MM.1S (cell line): ENCODE data around the gene RD3L.

ENCODE experiments used
- DNase-seq: peaks from one replicate; pipeline ENCODE4 v3.0.0-alpha.2; 2015
- H2AFZ ChIP-seq: fragments of 300-600 bp; sonication (generic); 2 replicates; pipeline ENCODE4 v1.6.0; 2016; ENCODE audit warnings: antibody characterized with exemption, low read length
- H3F3A ChIP-seq: fragments of 300-600 bp; sonication (generic); 2 replicates; pipeline ENCODE4 v1.6.1; 2016; ENCODE audit warnings: mild to moderate bottlenecking, antibody characterized with exemption, low read length, moderate library complexity, mixed read lengths; ENCODE audit not compliant: insufficient read depth
- H3K27ac ChIP-seq: fragments of 300-600 bp; sonication (generic); 2 replicates; pipeline ENCODE4 v1.5.1; 2016; ENCODE audit warnings: mild to moderate bottlenecking, low read length
- H3K27me3 ChIP-seq: fragments of 300-600 bp; sonication (generic); replicated peaks from 2 replicates; pipeline ENCODE4 v1.6.0; 2016; ENCODE audit warnings: low read length; ENCODE audit not compliant: insufficient read depth
- H3K36me3 ChIP-seq: fragments of 300-600 bp; sonication (generic); replicated peaks from 2 replicates; pipeline ENCODE4 v1.6.1; 2016; ENCODE audit warnings: mild to moderate bottlenecking, low read length, mixed read lengths; ENCODE audit not compliant: insufficient read depth
- H3K4me1 ChIP-seq: fragments of 300-600 bp; sonication (generic); 2 replicates; pipeline ENCODE4 v1.6.1; 2016; ENCODE audit warnings: low read length, mixed read lengths
- H3K4me2 ChIP-seq: fragments of 300-600 bp; sonication (generic); 2 replicates; pipeline ENCODE4 v1.6.0; 2016; ENCODE audit warnings: low read depth, low read length
- H3K4me3 ChIP-seq: fragments of 300-600 bp; sonication (generic); 2 replicates; pipeline ENCODE4 v1.5.1; 2016; ENCODE audit warnings: low read length, mixed read lengths
- H3K79me2 ChIP-seq: fragments of 300-600 bp; sonication (generic); 2 replicates; pipeline ENCODE4 v1.6.1; 2016; ENCODE audit warnings: mixed run types, low read length, mixed read lengths
- H3K9ac ChIP-seq: fragments of 300-600 bp; sonication (generic); 2 replicates; pipeline ENCODE4 v1.6.1; 2016; ENCODE audit warnings: low read length, mixed read lengths
- H3K9me2 ChIP-seq: fragments of 300-600 bp; sonication (generic); replicated peaks from 2 replicates; pipeline ENCODE4 v1.6.1; 2016; ENCODE audit warnings: mild to moderate bottlenecking, low read length, mixed read lengths; ENCODE audit not compliant: insufficient read depth
- H3K9me3 ChIP-seq: fragments of 300-600 bp; sonication (generic); replicated peaks from 2 replicates; pipeline ENCODE4 v1.6.1; 2016; ENCODE audit warnings: mild to moderate bottlenecking, low read length, mixed read lengths; ENCODE audit not compliant: insufficient read depth
- H4K20me1 ChIP-seq: fragments of 300-600 bp; sonication (generic); 2 replicates; pipeline ENCODE4 v1.6.1; 2016; ENCODE audit warnings: mild to moderate bottlenecking, low read length, moderate library complexity, mixed read lengths; ENCODE audit not compliant: insufficient read depth
- EZH2 ChIP-seq: fragments of 300-600 bp; sonication (generic); optimal IDR thresholded peaks from 2 replicates; pipeline ENCODE3; 2017; ENCODE audit warnings: low read depth, mild to moderate bottlenecking, antibody characterized with exemption, low read length, mixed read lengths
- EZH2phosphoT487 ChIP-seq: fragments of 300-600 bp; sonication (generic); IDR thresholded peaks from 2 replicates; pipeline ENCODE4 v1.6.1; 2018; ENCODE audit warnings: antibody characterized with exemption, low read length
- TF ChIP-seq, protein P1 (sequence below): fragments of 300-600 bp; sonication (generic); IDR thresholded peaks from 2 replicates; pipeline ENCODE4 v1.5.1; 2016; ENCODE audit warnings: antibody characterized with exemption, low read length, mixed read lengths

The RD3L gene

DNA sequence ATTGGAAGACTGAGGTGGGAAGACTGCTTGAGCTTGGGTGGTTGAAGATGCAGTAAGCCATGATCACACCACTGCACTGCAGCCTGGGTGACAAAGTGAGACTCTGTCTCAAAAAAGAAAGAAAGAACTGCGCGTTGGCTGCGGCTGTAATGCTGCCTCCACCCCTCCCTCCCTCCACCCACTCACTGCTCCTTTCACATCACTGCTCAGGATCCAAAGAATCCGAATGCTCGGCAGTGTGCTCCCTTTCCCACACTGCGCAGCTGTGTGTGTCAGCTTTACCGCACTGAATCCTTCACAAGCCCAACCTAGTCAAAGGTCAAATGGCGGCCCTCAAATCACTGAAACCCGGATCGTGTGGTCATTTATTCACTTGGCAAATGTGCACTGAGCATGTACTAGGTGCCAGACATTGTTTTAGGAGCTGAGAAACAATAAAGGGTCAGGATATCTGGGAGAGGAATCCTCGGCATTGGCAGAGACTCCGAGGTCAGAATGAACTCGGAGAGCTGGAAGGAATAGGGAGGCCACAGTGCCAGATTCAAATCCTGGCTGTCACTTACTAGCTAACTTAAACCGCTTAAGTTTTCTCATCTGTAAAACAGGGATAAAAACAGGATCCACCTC is 25.6 kb downstream of the RD3L start:
- H3K36me3 ChIP-seq = no peaks in the 10 kb centered on the region
- no peaks in the 10 kb centered on the region for H4K20me1 ChIP-seq
- TF ChIP-seq EZH2phosphoT487 = no peak
- no peak for TF ChIP-seq EZH2
- TF ChIP-seq, protein P1, sequence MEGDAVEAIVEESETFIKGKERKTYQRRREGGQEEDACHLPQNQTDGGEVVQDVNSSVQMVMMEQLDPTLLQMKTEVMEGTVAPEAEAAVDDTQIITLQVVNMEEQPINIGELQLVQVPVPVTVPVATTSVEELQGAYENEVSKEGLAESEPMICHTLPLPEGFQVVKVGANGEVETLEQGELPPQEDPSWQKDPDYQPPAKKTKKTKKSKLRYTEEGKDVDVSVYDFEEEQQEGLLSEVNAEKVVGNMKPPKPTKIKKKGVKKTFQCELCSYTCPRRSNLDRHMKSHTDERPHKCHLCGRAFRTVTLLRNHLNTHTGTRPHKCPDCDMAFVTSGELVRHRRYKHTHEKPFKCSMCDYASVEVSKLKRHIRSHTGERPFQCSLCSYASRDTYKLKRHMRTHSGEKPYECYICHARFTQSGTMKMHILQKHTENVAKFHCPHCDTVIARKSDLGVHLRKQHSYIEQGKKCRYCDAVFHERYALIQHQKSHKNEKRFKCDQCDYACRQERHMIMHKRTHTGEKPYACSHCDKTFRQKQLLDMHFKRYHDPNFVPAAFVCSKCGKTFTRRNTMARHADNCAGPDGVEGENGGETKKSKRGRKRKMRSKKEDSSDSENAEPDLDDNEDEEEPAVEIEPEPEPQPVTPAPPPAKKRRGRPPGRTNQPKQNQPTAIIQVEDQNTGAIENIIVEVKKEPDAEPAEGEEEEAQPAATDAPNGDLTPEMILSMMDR = no peak
- H3K9me2 ChIP-seq = no peaks in the 10 kb centered on the region
- H3K4me1 ChIP-seq = no peaks in the 10 kb centered on the region
- no peaks in the 10 kb centered on the region for H3K9me3 ChIP-seq
- no peak for DNase-seq
- no peaks in the 10 kb centered on the region for H3K27me3 ChIP-seq
- H3K79me2 ChIP-seq = peaks cover 28% of the 10 kb centered on the region
- no peak overlapping the region for H3K27ac ChIP-seq
- no peaks in the 10 kb centered on the region for H3F3A ChIP-seq
- H3K4me2 ChIP-seq = no peak overlapping the region
- no peak overlapping the region for H3K9ac ChIP-seq
- H3K4me3 ChIP-seq = no peak overlapping the region
- no peak overlapping the region for H2AFZ ChIP-seq

DNA sequence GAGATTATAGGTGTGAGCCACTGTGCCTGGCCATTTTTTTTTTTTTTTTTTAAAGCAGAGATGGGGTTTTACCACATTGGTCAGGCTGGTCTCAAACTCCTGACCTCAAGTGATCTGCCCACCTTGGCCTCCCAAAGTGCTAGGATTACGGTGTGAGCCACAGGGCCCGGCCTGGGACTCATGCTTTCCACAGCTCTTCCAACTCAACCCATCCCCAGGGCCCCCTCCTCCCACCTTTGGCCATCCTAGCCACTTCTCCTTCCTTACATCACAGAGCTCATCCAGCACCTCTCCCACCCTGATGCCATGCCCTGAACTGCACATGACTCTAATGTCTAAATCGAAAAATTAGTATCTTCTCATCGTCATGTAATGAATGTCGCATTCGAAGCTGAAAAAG is 26.7 kb downstream of the RD3L start:
- H3K79me2 ChIP-seq = peaks cover 21% of the 10 kb centered on the region

DNA sequence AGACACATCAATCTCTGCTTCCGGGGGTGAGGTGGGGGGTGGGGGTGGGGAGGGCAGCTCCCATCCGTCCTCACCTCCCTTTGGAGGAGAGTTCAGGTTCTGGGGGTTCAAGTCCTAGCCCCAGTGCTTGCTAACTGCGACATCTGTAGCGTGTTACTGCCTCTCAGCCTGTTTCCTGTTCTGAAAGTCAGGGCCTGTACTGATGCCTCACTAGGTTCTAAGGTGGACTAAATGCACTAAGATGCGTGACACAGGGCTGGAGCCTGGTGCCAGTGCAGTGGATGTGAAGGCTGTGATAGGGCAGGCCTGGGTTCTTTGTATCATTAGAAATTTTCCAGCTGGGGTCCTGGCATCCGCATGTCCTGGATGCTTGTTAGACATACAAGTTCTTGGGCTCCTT is 31.3 kb downstream of the RD3L start:
- Histone ChIP-seq H3K27ac (no peak overlapping the region), H3K9me3 (no peaks in the 10 kb centered on the region), H3K36me3 (no peaks in the 10 kb centered on the region), H3K27me3 (no peaks in the 10 kb centered on the region), H2AFZ (no peak overlapping the region), H3K4me3 (no peak overlapping the region), H3K79me2 (no peaks in the 10 kb centered on the region; the same call in 1 of the 2 replicates), H3K9me2 (no peaks in the 10 kb centered on the region), H3K9ac (no peak overlapping the region), H3F3A (no peaks in the 10 kb centered on the region), H4K20me1 (no peaks in the 10 kb centered on the region), H3K4me1 (no peaks in the 10 kb centered on the region), H3K4me2 (no peak overlapping the region)
- DNase-seq = no peak
- TF ChIP-seq EZH2phosphoT487 (no peak), EZH2 (no peak)
- TF ChIP-seq, protein P1 = no peak

More for the DNA sequence above, 26.7 kb downstream of the RD3L start:
- H3K4me2 ChIP-seq = no peak overlapping the region
- H3K9me3 ChIP-seq = no peaks in the 10 kb centered on the region
- H4K20me1 ChIP-seq = no peaks in the 10 kb centered on the region
- H3K27me3 ChIP-seq = no peaks in the 10 kb centered on the region
- H3K36me3 ChIP-seq = no peaks in the 10 kb centered on the region
- H3K4me3 ChIP-seq = no peak overlapping the region
- no peak overlapping the region for H3K27ac ChIP-seq
- H3K9ac ChIP-seq = no peak overlapping the region
- TF ChIP-seq EZH2 = no peak
- TF ChIP-seq, protein P1 = no peak
- TF ChIP-seq EZH2phosphoT487 = no peak
- H3F3A ChIP-seq = no peaks in the 10 kb centered on the region
- no peak overlapping the region for H2AFZ ChIP-seq
- no peaks in the 10 kb centered on the region for H3K9me2 ChIP-seq
- H3K4me1 ChIP-seq = no peaks in the 10 kb centered on the region
- DNase-seq = no peak
